ENCODE measurements around the gene LYRM4.

The LYRM4 gene

DNA sequence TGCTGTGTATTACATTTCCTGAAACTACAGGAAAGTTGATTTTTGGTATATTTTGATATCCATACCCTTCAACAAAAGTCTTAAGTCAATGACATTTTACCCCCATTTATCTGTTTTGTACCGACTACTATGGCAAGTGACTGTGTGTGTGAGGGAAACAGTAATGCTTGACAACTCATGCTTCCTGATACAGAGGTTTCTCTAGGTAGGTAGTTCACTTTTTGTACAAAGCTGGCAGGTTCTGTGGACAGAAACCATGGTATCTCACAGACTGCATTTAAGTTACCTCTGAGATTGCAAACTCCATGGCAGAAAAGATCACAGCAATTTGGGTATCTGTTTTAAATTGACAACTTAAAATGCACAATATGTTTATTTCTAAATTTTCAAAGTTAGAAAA lies 29.3 kb upstream of the LYRM4 start:
- H3K36me3 ChIP-seq (ENCODE audit: insufficient read depth, low read length): no peaks in the 10 kb centered on the region
- H3K9me3 ChIP-seq (ENCODE audit: control insufficient read depth, insufficient read depth, low read length): no peaks in the 10 kb centered on the region
- H3K4me1 ChIP-seq (ENCODE audit: insufficient read depth, low read length): peaks cover 6% of the 10 kb centered on the region
- H3K9ac ChIP-seq (ENCODE audit: low read depth, low read length): no peak overlapping the region

DNA sequence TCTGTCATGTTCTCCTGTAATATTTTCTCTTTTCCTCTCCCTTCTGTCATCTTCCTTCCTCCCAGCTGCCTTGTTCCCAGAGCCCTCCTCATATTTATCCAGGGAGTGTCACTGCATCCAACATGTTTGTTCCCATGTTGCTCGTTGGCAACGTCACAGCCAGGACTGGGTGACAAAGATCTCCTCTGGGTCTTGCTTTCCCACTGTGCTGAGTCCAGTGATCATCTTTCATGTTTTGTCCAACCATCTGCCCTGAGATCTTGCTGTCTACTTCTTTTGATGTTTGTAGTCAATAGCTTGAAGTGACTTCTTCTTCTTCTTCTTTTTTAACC lies 27.2 kb upstream of the LYRM4 start:
- H3K4me1 ChIP-seq (ENCODE audit: insufficient read depth, low read length): peaks cover 1% of the 10 kb centered on the region
- no peak overlapping the region for H3K9ac ChIP-seq (ENCODE audit: low read depth, low read length)
- H3K9me3 ChIP-seq (ENCODE audit: control insufficient read depth, insufficient read depth, low read length): no peaks in the 10 kb centered on the region
- no peaks in the 10 kb centered on the region for H3K36me3 ChIP-seq (ENCODE audit: insufficient read depth, low read length)

DNA sequence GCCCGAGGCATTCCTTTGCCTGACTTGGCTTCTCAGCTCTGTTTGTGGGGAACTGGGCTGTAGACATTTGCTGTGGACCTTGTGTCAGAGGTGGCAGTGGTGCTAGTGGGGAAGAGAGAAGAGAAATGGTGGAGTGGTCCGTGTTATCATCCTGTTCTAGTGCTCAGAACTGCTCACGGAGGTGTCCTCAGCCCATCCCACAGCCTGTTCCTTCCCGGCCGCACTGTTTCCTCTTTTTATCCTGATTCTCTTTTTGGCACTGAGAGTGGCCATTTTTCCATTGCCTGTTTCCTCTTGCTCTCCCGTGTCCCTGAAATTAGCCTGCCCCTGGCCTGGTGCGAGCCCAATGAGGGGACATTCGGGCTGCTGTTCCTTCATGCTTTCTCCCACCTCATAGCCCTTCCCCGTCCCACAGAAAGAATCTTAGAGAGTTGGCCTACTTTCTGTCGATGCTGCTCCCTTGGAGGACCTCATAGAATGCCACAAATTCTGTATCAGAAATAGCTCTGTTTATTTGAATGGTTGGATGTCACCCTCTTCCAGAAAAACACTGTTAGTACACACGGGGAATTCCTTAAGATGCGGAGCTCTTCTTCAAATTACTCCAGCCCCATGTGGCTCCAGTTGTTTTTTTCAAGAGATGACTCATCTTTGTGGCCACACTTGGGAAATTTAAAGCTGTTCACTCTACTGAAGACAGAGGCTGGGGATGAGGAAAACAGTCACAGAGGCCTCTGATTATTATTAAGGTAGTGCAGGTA lies 26.6 kb upstream of the LYRM4 start:
- H3K9me3 ChIP-seq (ENCODE audit: control insufficient read depth, insufficient read depth, low read length): no peaks in the 10 kb centered on the region
- H3K36me3 ChIP-seq (ENCODE audit: insufficient read depth, low read length): no peaks in the 10 kb centered on the region
- H3K4me1 ChIP-seq (ENCODE audit: insufficient read depth, low read length): no peaks in the 10 kb centered on the region; the same call in 1 of the 2 replicates
- no peak overlapping the region for H3K9ac ChIP-seq (ENCODE audit: low read depth, low read length)

DNA sequence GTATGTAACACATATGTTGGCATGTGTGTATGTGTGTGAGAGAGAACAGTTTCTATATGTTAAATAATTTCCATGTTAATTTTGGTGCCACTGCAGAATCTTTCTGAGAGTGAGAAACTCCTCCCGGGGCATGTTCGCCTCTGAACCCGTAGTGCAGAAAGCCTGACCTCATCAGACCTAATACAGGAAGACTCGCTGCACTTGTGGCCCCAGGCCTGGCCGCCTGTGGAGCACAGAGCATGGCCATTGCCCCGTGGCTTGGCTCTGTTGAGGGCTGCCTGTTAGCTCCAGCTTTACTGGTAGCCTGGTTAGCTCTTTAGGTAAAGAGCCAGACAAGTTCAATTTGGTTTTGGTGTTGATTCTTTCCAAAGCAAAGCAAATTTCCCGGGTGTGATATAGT lies 26.0 kb upstream of the LYRM4 start:
- Histone ChIP-seq H3K4me1 (ENCODE audit: insufficient read depth, low read length) (no peaks in the 10 kb centered on the region; the same call in 1 of the 2 replicates), H3K9ac (ENCODE audit: low read depth, low read length) (no peak overlapping the region), H3K36me3 (ENCODE audit: insufficient read depth, low read length) (no peaks in the 10 kb centered on the region), H3K9me3 (ENCODE audit: control insufficient read depth, insufficient read depth, low read length) (no peaks in the 10 kb centered on the region)

GRCh38 chr6:5285526-5285925 lies 24.8 kb upstream of the LYRM4 start:
- Histone ChIP-seq H3K4me1 (ENCODE audit: insufficient read depth, low read length) (no peaks in the 10 kb centered on the region; the same call in 1 of the 2 replicates), H3K9me3 (ENCODE audit: control insufficient read depth, insufficient read depth, low read length) (no peaks in the 10 kb centered on the region), H3K9ac (ENCODE audit: low read depth, low read length) (no peak overlapping the region), H3K36me3 (ENCODE audit: insufficient read depth, low read length) (no peaks in the 10 kb centered on the region)

GRCh38 chr6:5285081-5285480 lies 24.3 kb upstream of the LYRM4 start:
- Histone ChIP-seq H3K9me3 (ENCODE audit: control insufficient read depth, insufficient read depth, low read length) (no peaks in the 10 kb centered on the region), H3K9ac (ENCODE audit: low read depth, low read length) (no peak overlapping the region), H3K36me3 (ENCODE audit: insufficient read depth, low read length) (no peaks in the 10 kb centered on the region), H3K4me1 (ENCODE audit: insufficient read depth, low read length) (no peaks in the 10 kb centered on the region; the same call in 1 of the 2 replicates)

DNA sequence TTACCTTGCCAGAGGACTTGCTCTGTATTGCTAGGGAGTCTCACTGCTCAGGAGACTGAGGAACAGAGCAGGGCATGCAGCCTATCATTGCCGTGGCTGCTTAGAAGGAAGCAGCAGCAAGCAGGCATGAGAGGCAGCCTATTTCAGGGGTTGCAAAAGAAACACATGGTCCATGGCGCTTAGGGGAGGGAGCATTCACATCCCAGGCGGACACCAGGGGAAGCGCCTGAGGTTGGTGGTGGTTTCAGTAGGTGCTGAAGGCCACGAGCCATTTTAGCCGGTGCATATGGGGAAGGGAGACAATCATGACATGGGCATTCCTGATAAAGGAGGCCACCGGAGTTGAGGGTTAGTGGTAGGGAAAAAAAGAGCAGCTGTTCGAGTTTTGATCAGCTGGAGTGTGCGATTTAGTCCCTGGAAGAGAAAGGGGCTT lies 21.5 kb upstream of the LYRM4 start:
- Histone ChIP-seq H3K9me3 (ENCODE audit: control insufficient read depth, insufficient read depth, low read length) (no peaks in the 10 kb centered on the region), H3K36me3 (ENCODE audit: insufficient read depth, low read length) (no peaks in the 10 kb centered on the region; the same call in 1 of the 2 replicates), H3K4me1 (ENCODE audit: insufficient read depth, low read length) (peaks cover 6% of the 10 kb centered on the region; the same call in 1 of the 2 replicates), H3K9ac (ENCODE audit: low read depth, low read length) (no peak overlapping the region)

DNA sequence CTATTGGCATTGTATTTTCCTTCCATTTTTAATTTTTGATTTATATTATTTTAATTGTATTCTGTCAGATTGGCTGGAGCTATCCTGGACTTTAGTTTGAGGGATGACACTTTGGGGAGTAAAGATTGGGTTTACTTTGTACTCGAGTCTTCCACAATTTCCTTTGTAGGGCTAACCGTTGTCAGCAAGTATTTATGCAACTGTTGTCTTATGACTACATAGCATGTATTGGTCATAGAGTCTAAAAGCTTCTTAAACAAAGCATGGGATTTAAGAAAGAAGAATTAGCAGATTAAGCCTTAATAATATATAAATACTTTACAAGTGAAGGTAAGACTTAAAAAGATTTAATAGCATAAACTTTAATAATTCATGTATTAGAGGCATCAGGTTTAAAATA lies 20.2 kb upstream of the LYRM4 start:
- H3K4me1 ChIP-seq (ENCODE audit: insufficient read depth, low read length): 0 out of 2 replicates have a peak, but pooled peaks cover 6% of the 10 kb centered on the region
- no peaks in the 10 kb centered on the region; the same call in 1 of the 2 replicates for H3K36me3 ChIP-seq (ENCODE audit: insufficient read depth, low read length)
- no peaks in the 10 kb centered on the region for H3K9me3 ChIP-seq (ENCODE audit: control insufficient read depth, insufficient read depth, low read length)
- H3K9ac ChIP-seq (ENCODE audit: low read depth, low read length): no peak overlapping the region

DNA sequence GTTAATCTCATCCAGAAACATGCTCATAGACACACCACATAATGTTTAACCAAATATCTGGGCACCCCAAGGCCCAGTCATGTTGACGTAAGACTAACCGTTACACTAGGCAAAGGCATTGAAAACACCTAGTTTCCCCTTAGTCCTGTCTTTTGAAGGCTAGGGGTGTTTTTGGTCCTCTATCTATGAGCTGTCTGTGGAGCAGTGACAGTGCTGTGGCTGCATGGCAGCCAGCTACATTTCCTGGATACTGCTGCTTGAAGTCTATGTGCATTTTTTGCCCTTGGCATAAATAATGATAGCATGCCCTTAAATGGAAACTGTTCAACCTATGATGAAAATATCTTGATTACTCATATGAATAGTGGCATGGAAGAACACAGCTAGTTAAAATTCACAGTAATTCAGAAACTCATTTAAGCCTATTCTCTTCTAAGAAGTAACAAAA lies 19.2 kb upstream of the LYRM4 start:
- 0 out of 2 replicates have a peak, but pooled peaks cover 6% of the 10 kb centered on the region for H3K4me1 ChIP-seq (ENCODE audit: insufficient read depth, low read length)
- no peak overlapping the region for H3K9ac ChIP-seq (ENCODE audit: low read depth, low read length)
- no peaks in the 10 kb centered on the region for H3K9me3 ChIP-seq (ENCODE audit: control insufficient read depth, insufficient read depth, low read length)
- no peaks in the 10 kb centered on the region; the same call in 1 of the 2 replicates for H3K36me3 ChIP-seq (ENCODE audit: insufficient read depth, low read length)

- H3K9ac ChIP-seq (ENCODE audit: low read depth, low read length): no peak overlapping the region
- H3K9me3 ChIP-seq (ENCODE audit: control insufficient read depth, insufficient read depth, low read length): no peaks in the 10 kb centered on the region
- H3K4me1 ChIP-seq (ENCODE audit: insufficient read depth, low read length): 0 out of 2 replicates have a peak, but pooled peaks cover 6% of the 10 kb centered on the region
- no peaks in the 10 kb centered on the region; the same call in 1 of the 2 replicates for H3K36me3 ChIP-seq (ENCODE audit: insufficient read depth, low read length)
Observed at GRCh38 chr6:5278565-5279120, 17.9 kb upstream of the LYRM4 start.

DNA sequence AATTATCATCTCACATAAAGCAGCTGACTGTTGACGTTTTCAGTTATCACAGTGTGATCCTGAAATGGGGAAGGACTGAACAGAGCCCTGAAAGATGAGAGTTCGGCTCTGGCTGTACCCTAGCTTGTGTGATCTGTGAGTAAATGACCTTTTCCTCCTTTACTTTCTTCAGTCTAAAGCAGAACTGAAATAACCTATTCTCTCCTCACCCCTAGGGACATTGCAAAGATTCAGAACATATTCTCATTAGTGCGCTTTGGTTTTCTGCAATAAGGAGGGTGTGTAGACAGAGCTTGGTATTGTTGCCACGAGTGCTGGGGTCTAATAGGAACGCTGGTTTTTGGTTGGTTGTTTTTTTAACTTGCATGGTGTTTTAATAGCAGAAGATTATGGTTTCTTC lies 17.3 kb upstream of the LYRM4 start:
- Histone ChIP-seq H3K4me1 (ENCODE audit: insufficient read depth, low read length) (0 out of 2 replicates have a peak, but pooled peaks cover 6% of the 10 kb centered on the region), H3K9me3 (ENCODE audit: control insufficient read depth, insufficient read depth, low read length) (no peaks in the 10 kb centered on the region), H3K9ac (ENCODE audit: low read depth, low read length) (no peak overlapping the region), H3K36me3 (ENCODE audit: insufficient read depth, low read length) (no peaks in the 10 kb centered on the region; the same call in 1 of the 2 replicates)

GRCh38 chr6:5277589-5277988 lies 16.8 kb upstream of the LYRM4 start:
- H3K4me1 ChIP-seq (ENCODE audit: insufficient read depth, low read length): 0 out of 2 replicates have a peak, but pooled peaks cover 6% of the 10 kb centered on the region
- no peaks in the 10 kb centered on the region for H3K9me3 ChIP-seq (ENCODE audit: control insufficient read depth, insufficient read depth, low read length)
- no peak overlapping the region for H3K9ac ChIP-seq (ENCODE audit: low read depth, low read length)
- H3K36me3 ChIP-seq (ENCODE audit: insufficient read depth, low read length): no peaks in the 10 kb centered on the region; the same call in 1 of the 2 replicates

DNA sequence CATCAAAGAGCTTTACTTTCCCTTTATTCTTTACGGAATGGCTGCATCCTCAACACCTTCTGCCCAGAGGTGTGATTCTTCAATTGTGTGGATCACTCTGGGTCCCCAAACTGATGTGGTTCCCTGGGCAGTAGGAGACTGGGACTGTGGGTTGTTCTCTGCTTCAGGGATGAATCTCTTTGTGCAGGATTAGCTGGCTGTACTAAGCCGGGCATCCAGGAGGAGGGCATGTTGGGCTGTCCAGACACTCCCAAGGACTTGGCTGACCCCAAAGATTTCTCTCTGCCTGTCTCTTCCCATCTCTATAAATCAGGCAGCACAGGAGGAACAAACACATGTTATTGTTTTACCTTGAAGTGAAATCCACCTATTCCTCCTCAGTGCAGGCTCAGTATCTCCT lies 15.8 kb upstream of the LYRM4 start:
- H3K4me1 ChIP-seq (ENCODE audit: insufficient read depth, low read length): 0 out of 2 replicates have a peak, but pooled peaks cover 6% of the 10 kb centered on the region
- no peak overlapping the region for H3K9ac ChIP-seq (ENCODE audit: low read depth, low read length)
- H3K9me3 ChIP-seq (ENCODE audit: control insufficient read depth, insufficient read depth, low read length): no peaks in the 10 kb centered on the region
- H3K36me3 ChIP-seq (ENCODE audit: insufficient read depth, low read length): no peaks in the 10 kb centered on the region; the same call in 1 of the 2 replicates

DNA sequence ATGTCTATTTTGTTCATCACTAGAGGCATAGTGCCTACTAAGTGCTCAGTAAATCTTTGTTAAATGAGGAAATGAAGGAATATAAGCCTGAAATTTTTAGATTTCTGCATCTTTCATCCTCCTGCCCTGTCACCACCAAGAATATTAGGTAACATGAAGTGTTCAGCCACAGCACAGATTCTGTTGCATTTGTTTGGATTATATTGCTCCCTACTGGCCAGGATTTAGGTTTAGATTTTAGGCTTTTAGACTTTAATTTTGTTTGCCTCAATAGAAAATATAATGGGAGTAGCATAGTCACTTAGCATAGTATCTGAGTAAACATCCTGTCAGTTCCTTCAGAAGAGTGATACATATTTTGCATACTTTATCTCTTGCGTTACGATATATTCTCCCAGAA lies 14.7 kb upstream of the LYRM4 start:
- no peaks in the 10 kb centered on the region for H3K9me3 ChIP-seq (ENCODE audit: control insufficient read depth, insufficient read depth, low read length)
- 0 out of 2 replicates have a peak, but pooled peaks cover 6% of the 10 kb centered on the region for H3K4me1 ChIP-seq (ENCODE audit: insufficient read depth, low read length)
- H3K36me3 ChIP-seq (ENCODE audit: insufficient read depth, low read length): no peaks in the 10 kb centered on the region; the same call in 1 of the 2 replicates
- no peak overlapping the region for H3K9ac ChIP-seq (ENCODE audit: low read depth, low read length)

DNA sequence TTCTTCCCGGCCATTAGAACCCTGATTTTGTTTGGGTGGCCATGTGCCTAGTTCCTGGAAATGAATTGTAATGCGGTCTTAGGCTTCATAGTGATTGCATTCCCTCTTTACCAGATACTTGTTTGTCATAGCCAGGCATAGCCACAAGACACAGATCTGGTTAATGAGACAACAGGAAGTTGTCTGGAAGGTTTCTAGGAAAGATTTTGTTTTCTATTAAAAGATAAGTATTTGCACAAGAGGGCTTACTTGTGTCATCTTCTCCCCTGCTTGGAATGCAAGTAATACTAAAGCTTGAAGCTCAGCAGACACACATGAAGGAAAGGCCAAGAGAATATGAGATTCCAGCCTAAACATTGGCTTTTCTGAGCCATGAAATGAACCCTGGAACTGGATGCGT lies 13.5 kb upstream of the LYRM4 start:
- Histone ChIP-seq H3K9ac (ENCODE audit: low read depth, low read length) (no peak overlapping the region), H3K36me3 (ENCODE audit: insufficient read depth, low read length) (no peaks in the 10 kb centered on the region), H3K4me1 (ENCODE audit: insufficient read depth, low read length) (0 out of 2 replicates have a peak, but pooled peaks cover 6% of the 10 kb centered on the region), H3K9me3 (ENCODE audit: control insufficient read depth, insufficient read depth, low read length) (no peaks in the 10 kb centered on the region)

Data from ES-I3 (cell line).